Adrenal gland (tissue), 5 donors: Measurements from ENCODE around the gene CAND2.

Source experiments
- CTCF ChIP-seq, 6 experiments: fragments of 450-650 bp in 4 of 6; fragments of 200-600 bp in 2 of 6; sonication (generic) in 1 of 6; IDR thresholded peaks; 1 replicate in 5 of 6; 2 replicates in 1 of 6; pipeline versions ENCODE4 v1.5.1 to v1.8.0; 2016 to 2021; ENCODE audit warnings: antibody characterized with exemption in 6 of 6, mild to moderate bottlenecking in 2 of 6, moderate library complexity in 1 of 6
- POLR2A ChIP-seq, 2 donors: fragments of 450-650 bp; IDR thresholded peaks; one replicate each; pipeline ENCODE4 v1.6.1; 2017; ENCODE audit warnings: antibody characterized with exemption in 2 of 2, mild to moderate bottlenecking in 2 of 2, moderate library complexity in 1 of 2
- donor health status: DM: no; HTN: no; CAD: no.

- TF ChIP-seq CTCF (IDR thresholded peaks at IDR 0.05): no peak
- no peak for TF ChIP-seq POLR2A (IDR thresholded peaks at IDR 0.05)
Measured at GRCh38 chr3:12777171-12777570, 19.3 kb upstream of the CAND2 start.
